ENCODE results near the gene MRC2.
A peak's percentile ranks its signal among the peaks of the same experiment; 100 is the strongest.

Gene MRC2

GRCh38 chr17:62741290-62741689 is 113.8 kb downstream of the MRC2 start:
- DNase-seq = no peak
- Mint-ChIP-seq H3K36me3 (no peaks in the 10 kb centered on the region), H3K9me3 (no peaks in the 10 kb centered on the region), H3K4me3 (no peak overlapping the region), H3K4me1 (no peaks in the 10 kb centered on the region), H3K27me3 (peaks cover 7 to 9% of the 10 kb centered on the region in 2 donors), H3K27ac (no peak overlapping the region)
- peak in 1 of 2 donors; percentile 46 for ATAC-seq (replicated peaks)
